Endothelial cell of umbilical vein (primary cell): ENCODE measurements around the gene LRRC46. TPM values are rescaled to one million over a fixed set of nuclear protein-coding genes. Genes with fewer than 3 reads are reported as not detected.

Experiments
- BruUV-seq: library from RNA; stranded (reverse); fragments of 400-500 nt; replicated peaks from 2 replicates; lab custom pipeline; 2021; lab: Mats Ljungman, UMichigan
- CTCF ChIA-PET: fragments of 300-600, 350-600 bp; sonication (Branson Sonifier 250); formaldehyde crosslinking; loops from one replicate; lab custom pipeline; 2021; ENCODE audit warnings: antibody characterized with exemption, inconsistent platforms; lab: Charles Lee
- POLR2A ChIA-PET: fragments of 300-600, 350-600 bp; sonication (Branson Sonifier 250); formaldehyde crosslinking; loops from one replicate; lab custom pipeline; 2021; ENCODE audit warnings: antibody characterized with exemption, inconsistent platforms; lab: Charles Lee
- DNase-seq: peaks from one replicate; pipeline ENCODE4 v3.0.0-alpha.2; 2011; ENCODE audit warnings: low read depth, low spot score
- FAIRE-seq: peaks from 2 replicates; lab custom pipeline; 2011; peaks lifted over from hg19 to GRCh38; lab: Jason Lieb, UNC
- H2AFZ ChIP-seq: 2 replicates; pipeline ENCODE4 v1.6.0; 2012; ENCODE audit warnings: low read depth, low read length, control low read depth, inconsistent platforms
- H3K27ac ChIP-seq: 2 replicates; pipeline ENCODE4 v1.5.1; 2011; ENCODE audit warnings: low read depth, mild to moderate bottlenecking, control low read depth, low read length, moderate library complexity; ENCODE audit not compliant: insufficient read depth
- H3K27me3 ChIP-seq, 2 experiments: 2 replicates each; pipeline versions ENCODE4 v1.6.0 to v1.6.1; 2011; ENCODE audit warnings: low read length in 2 of 2, mixed read lengths in 1 of 2; ENCODE audit not compliant: control insufficient read depth in 2 of 2, insufficient read depth in 2 of 2
- H3K36me3 ChIP-seq, 2 experiments: 2 replicates in 1 of 2; 3 replicates in 1 of 2; pipeline ENCODE4 v1.5.1; 2011; ENCODE audit warnings: low read length in 2 of 2, mild to moderate bottlenecking in 1 of 2, moderate library complexity in 1 of 2; ENCODE audit not compliant: control insufficient read depth in 2 of 2, insufficient read depth in 2 of 2; ENCODE audit errors: extremely low read depth in 1 of 2
- H3K4me1 ChIP-seq: 3 replicates; pipeline ENCODE4 v1.5.1; 2011; ENCODE audit warnings: mild to moderate bottlenecking, low read length; ENCODE audit not compliant: control insufficient read depth, insufficient read depth; ENCODE audit errors: extremely low read depth
- H3K4me2 ChIP-seq: 2 replicates; pipeline ENCODE4 v1.6.1; 2011; ENCODE audit warnings: low read length, control low read depth, mixed read lengths; ENCODE audit not compliant: insufficient read depth
- H3K4me3 ChIP-seq, 3 experiments: fragments of 200-600 bp in 1 of 3; sonication (generic), shearing (Covaris generic) in 1 of 3; replicated peaks in 1 of 3; 2 replicates each; pipeline ENCODE4 v1.5.1; 2011 to 2016; ENCODE audit warnings: control low read depth in 3 of 3, low read length in 3 of 3, mild to moderate bottlenecking in 2 of 3, inconsistent platforms in 1 of 3, low read depth in 1 of 3, moderate library complexity in 1 of 3; ENCODE audit not compliant: insufficient read depth in 1 of 3
- H3K79me2 ChIP-seq: 2 replicates; pipeline ENCODE4 v1.6.0; 2012; ENCODE audit warnings: low read length, inconsistent platforms; ENCODE audit not compliant: control insufficient read depth, insufficient read depth
- H3K9ac ChIP-seq: replicated peaks from 2 replicates; pipeline ENCODE3; 2011; ENCODE audit warnings: low read length, control low read depth; ENCODE audit not compliant: insufficient read depth; ENCODE audit errors: extremely low read depth
- H3K9me1 ChIP-seq: replicated peaks from 3 replicates; pipeline ENCODE4 v1.6.0; 2011; ENCODE audit warnings: mild to moderate bottlenecking, low read length; ENCODE audit not compliant: control insufficient read depth, insufficient read depth; ENCODE audit errors: extremely low read depth
- H3K9me3 ChIP-seq: replicated peaks from 2 replicates; pipeline ENCODE4 v1.5.1; 2012; ENCODE audit warnings: low read length, inconsistent platforms; ENCODE audit not compliant: control insufficient read depth, insufficient read depth
- H4K20me1 ChIP-seq: replicated peaks from 2 replicates; pipeline ENCODE3; 2011; ENCODE audit warnings: mild to moderate bottlenecking, low read length; ENCODE audit not compliant: control insufficient read depth, insufficient read depth; ENCODE audit errors: extremely low read depth
- CTCF ChIP-seq, 2 donors: IDR thresholded peaks; 1 replicate in 1 of 2; 2 replicates in 1 of 2; pipeline ENCODE4 v1.5.1; 2011; ENCODE audit warnings: low read length in 2 of 2, mild to moderate bottlenecking in 2 of 2, moderate library complexity in 2 of 2, control low read depth in 1 of 2, inconsistent platforms in 1 of 2, low read depth in 1 of 2; ENCODE audit not compliant: insufficient read depth in 1 of 2; ENCODE audit errors: extremely low read depth in 1 of 2
- EZH2 ChIP-seq: IDR thresholded peaks from 2 replicates; pipeline ENCODE4 v1.6.1; 2012; ENCODE audit warnings: borderline replicate concordance, low read depth, mild to moderate bottlenecking, moderate library complexity, low read length, inconsistent platforms; ENCODE audit not compliant: severe bottlenecking
- FOS ChIP-seq: IDR thresholded peaks from 2 replicates; pipeline ENCODE4 v1.6.1; 2011; ENCODE audit warnings: mild to moderate bottlenecking, low read length, moderate library complexity, borderline replicate concordance; ENCODE audit not compliant: insufficient read depth
- GATA2 ChIP-seq: IDR thresholded peaks from 2 replicates; pipeline ENCODE4 v1.7.0; 2011; ENCODE audit warnings: low read depth, mild to moderate bottlenecking, moderate library complexity, mixed read lengths, low read length; ENCODE audit not compliant: insufficient read length, insufficient read depth
- JUN ChIP-seq: IDR thresholded peaks from 2 replicates; pipeline ENCODE4 v1.6.1; 2011; ENCODE audit warnings: borderline replicate concordance, low read depth; ENCODE audit not compliant: insufficient read length, insufficient read depth
- MYC ChIP-seq: IDR thresholded peaks from one replicate; pipeline ENCODE4 v1.6.1; 2011; ENCODE audit warnings: mild to moderate bottlenecking, low read depth, low read length
- POLR2A ChIP-seq: IDR thresholded peaks from 2 replicates; pipeline ENCODE4 v1.6.1; 2012; ENCODE audit warnings: low read depth, mild to moderate bottlenecking, control low read depth, low read length
- POLR2AphosphoS5 ChIP-seq: IDR thresholded peaks from 2 replicates; pipeline ENCODE4 v1.6.1; 2012; ENCODE audit warnings: low read depth, mild to moderate bottlenecking, control low read depth, low read length, moderate library complexity; ENCODE audit not compliant: insufficient read depth
- dilution Hi-C: fragments of 300-500 bp; cut with MboI; formaldehyde crosslinking; loops from one replicate; pipeline ENCODE4 v1.15.0; 2019; ENCODE audit warnings: low sequenced_read_pairs; ENCODE audit not compliant: extremely low pct_ligation_motif_present
- intact Hi-C: fragments of 100-400 bp; cut with micrococcal nuclease; formaldehyde crosslinking; loops from one replicate; pipeline ENCODE4 v1.10.0; 2022
- polyA plus RNA-seq, 4 experiments: library from polyadenylated mRNA; depleted of rRNA in 3 of 4; stranded (reverse) in 3 of 4; unstranded in 1 of 4; fragments of >200 nt; gene quantifications; 2 replicates each; pipeline versions ENCODE4 v1.2.1 to v1.2.3, GENCODE V29; 2011 to 2012; ENCODE audit warnings: missing spikeins in 1 of 4
- total RNA-seq: library from RNA; stranded (reverse); gene quantifications from 2 replicates; pipeline ENCODE4 v1.2.3, GENCODE V29; 2021
- TF ChIP-seq, protein P1 (sequence below): IDR thresholded peaks from 2 replicates; pipeline ENCODE4 v1.6.1; 2011; ENCODE audit not compliant: insufficient read depth, insufficient read length

Gene LRRC46
- total and polyA plus RNA-seq, 2 donors (not counting 3 experiments of a cell fraction or from before 2014, with no cell fraction given): 0.36 to 0.42 TPM

GRCh38 chr17:47838636-47839035, 7.2 kb downstream of the LRRC46 start:
- DNase-seq (no peak), FAIRE-seq (no peak)
- no peak for TF ChIP-seq GATA2
- no peak for TF ChIP-seq JUN
- no peak for TF ChIP-seq CTCF (IDR thresholded peaks at IDR 0.05; ENCODE audit: extremely low read depth in 1 of 2, insufficient read depth in 1 of 2, low read depth in 1 of 2, low read length in 2 of 2)
- no peak for TF ChIP-seq POLR2AphosphoS5
- TF ChIP-seq, protein P1, sequence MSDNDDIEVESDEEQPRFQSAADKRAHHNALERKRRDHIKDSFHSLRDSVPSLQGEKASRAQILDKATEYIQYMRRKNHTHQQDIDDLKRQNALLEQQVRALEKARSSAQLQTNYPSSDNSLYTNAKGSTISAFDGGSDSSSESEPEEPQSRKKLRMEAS: no peak
- no peak for TF ChIP-seq EZH2
- no peak for TF ChIP-seq MYC
- TF ChIP-seq FOS: no peak
- TF ChIP-seq POLR2A: no peak
- dilution Hi-C loops (no loop called here), intact Hi-C loops (no loop called here)
- H3K79me2 ChIP-seq: no peaks in the 10 kb centered on the region
- ChIA-PET POLR2A (no interaction called here), CTCF (interaction anchor here (1.5 to 3.5 kb wide), 3 partner anchors 51 to 132 kb away, joined by 4 to 162 read pairs (median 28); partner anchors contain the start of gene CDK5RAP3)
- no peak overlapping the region for H3K4me3 ChIP-seq
- H3K9me1 ChIP-seq: no peaks in the 10 kb centered on the region
- no peaks in the 10 kb centered on the region for H3K9me3 ChIP-seq
- H2AFZ ChIP-seq: no peak overlapping the region
- no peak overlapping the region for H3K4me2 ChIP-seq
- no peaks in the 10 kb centered on the region for H4K20me1 ChIP-seq
- no peak overlapping the region for H3K27ac ChIP-seq
- no peaks in the 10 kb centered on the region for H3K27me3 ChIP-seq
- no TSS peak for BruUV-seq
- H3K36me3 ChIP-seq: peaks cover 0 to 4% of the 10 kb centered on the region in 2 experiments
- H3K9ac ChIP-seq: no peak overlapping the region
- H3K4me1 ChIP-seq: peaks cover 17% of the 10 kb centered on the region
